ENCODE results near the gene HLA-DPB1.
A peak's percentile ranks its signal among the peaks of the same experiment; 100 is the strongest.

The HLA-DPB1 gene

DNA sequence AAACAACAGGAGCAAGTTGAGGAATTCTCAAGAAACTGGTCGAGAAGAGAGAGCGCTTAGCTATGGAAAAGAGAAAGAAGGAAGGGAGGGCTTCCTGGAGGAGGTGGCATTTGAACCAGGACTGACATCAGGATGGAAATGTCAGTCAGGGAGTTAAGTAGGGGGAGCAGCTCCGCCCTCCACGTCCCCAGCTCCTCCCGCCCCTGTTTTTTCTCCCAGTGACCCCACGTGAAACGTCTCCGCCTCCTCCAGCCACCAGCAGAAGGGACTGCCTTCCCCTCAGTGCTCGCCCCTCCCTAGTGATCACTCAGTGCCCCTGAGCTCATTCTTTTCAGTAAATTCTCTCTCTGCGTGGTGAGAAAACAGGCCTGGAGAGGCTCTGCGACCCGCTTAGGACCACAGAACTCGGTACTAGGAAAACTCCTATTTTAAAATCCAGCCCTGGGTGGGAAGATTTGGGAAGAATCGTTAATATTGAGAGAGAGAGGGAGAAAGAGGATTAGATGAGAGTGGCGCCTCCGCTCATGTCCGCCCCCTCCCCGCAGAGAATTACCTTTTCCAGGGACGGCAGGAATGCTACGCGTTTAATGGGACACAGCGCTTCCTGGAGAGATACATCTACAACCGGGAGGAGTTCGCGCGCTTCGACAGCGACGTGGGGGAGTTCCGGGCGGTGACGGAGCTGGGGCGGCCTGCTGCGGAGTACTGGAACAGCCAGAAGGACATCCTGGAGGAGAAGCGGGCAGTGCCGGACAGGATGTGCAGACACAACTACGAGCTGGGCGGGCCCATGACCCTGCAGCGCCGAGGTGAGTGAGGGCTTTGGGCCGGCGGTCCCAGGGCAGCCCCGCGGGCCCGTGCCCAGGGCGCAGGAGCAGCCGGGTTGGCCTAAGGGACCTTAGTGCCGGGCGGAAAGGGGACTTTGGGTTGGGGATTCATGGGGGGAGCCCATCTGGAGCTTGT, 4.6 kb downstream of the HLA-DPB1 start:
- no peak for TF ChIP-seq CREB1 (IDR thresholded peaks at IDR 0.05; ENCODE audit: low read depth)
- no peak for TF ChIP-seq EP300 (IDR thresholded peaks at IDR 0.05; ENCODE audit: borderline replicate concordance)
- no peak for TF ChIP-seq EGR1 (IDR thresholded peaks at IDR 0.05)
- TF ChIP-seq CEBPB (IDR thresholded peaks at IDR 0.05), result no peak
- TF ChIP-seq TAF1 (IDR thresholded peaks at IDR 0.05; ENCODE audit: low read depth), result no peak
- TF ChIP-seq, protein P1, sequence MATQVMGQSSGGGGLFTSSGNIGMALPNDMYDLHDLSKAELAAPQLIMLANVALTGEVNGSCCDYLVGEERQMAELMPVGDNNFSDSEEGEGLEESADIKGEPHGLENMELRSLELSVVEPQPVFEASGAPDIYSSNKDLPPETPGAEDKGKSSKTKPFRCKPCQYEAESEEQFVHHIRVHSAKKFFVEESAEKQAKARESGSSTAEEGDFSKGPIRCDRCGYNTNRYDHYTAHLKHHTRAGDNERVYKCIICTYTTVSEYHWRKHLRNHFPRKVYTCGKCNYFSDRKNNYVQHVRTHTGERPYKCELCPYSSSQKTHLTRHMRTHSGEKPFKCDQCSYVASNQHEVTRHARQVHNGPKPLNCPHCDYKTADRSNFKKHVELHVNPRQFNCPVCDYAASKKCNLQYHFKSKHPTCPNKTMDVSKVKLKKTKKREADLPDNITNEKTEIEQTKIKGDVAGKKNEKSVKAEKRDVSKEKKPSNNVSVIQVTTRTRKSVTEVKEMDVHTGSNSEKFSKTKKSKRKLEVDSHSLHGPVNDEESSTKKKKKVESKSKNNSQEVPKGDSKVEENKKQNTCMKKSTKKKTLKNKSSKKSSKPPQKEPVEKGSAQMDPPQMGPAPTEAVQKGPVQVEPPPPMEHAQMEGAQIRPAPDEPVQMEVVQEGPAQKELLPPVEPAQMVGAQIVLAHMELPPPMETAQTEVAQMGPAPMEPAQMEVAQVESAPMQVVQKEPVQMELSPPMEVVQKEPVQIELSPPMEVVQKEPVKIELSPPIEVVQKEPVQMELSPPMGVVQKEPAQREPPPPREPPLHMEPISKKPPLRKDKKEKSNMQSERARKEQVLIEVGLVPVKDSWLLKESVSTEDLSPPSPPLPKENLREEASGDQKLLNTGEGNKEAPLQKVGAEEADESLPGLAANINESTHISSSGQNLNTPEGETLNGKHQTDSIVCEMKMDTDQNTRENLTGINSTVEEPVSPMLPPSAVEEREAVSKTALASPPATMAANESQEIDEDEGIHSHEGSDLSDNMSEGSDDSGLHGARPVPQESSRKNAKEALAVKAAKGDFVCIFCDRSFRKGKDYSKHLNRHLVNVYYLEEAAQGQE (IDR thresholded peaks at IDR 0.05; ENCODE audit: low read depth), result no peak
- no peak for TF ChIP-seq TEAD4 (IDR thresholded peaks at IDR 0.05)
- TF ChIP-seq, protein P2, sequence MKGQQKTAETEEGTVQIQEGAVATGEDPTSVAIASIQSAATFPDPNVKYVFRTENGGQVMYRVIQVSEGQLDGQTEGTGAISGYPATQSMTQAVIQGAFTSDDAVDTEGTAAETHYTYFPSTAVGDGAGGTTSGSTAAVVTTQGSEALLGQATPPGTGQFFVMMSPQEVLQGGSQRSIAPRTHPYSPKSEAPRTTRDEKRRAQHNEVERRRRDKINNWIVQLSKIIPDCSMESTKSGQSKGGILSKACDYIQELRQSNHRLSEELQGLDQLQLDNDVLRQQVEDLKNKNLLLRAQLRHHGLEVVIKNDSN (IDR thresholded peaks at IDR 0.05), result no peak

DNA sequence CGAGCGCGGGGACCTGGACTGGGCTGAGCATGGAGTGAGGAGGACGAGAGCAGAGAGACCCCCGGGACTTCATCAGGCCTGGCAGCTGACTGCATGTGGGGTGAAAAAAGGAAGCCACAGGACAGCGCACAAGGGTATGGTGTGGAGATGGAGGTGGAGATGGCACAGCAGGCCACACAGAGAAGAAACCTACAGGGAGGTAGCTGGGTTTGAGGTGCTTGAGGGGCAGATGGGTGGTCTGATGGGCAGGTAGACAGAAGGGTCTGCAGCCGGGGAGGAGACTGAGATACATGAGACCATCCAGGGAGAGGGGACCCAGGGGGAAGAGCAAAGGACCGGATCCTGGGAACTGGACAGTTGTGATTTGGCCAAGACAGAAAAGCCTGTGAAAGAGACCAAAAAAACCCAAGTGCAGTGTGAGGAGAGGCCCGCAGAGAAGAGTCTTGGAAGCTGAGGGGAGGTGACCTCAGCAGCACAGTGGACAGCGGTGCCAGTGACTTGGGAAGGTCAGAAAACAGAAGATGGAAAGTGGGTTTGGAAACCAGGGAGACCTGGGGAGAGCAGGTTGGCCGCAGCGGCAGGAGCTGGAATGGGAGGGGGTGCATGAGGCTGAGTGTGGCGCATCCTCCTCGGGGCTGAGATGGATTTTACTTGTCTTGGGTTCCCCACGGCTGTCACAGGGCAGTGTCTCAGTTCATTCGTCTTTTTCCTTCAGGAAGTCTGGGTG, 5.5 kb downstream of the HLA-DPB1 start:
- TF ChIP-seq TCF12 (IDR thresholded peaks at IDR 0.05; ENCODE audit: low read depth) (no peak), TEAD4 (IDR thresholded peaks at IDR 0.05) (no peak)
- TF ChIP-seq, protein P1 (IDR thresholded peaks at IDR 0.05; ENCODE audit: low read depth), result no peak

GRCh38 chr6:33082702-33083101, 6.9 kb downstream of the HLA-DPB1 start:
- TF ChIP-seq NFIC (IDR thresholded peaks at IDR 0.05) (no peak), RAD21 (IDR thresholded peaks at IDR 0.05; ENCODE audit: low read depth) (peak; percentile 57)

DNA sequence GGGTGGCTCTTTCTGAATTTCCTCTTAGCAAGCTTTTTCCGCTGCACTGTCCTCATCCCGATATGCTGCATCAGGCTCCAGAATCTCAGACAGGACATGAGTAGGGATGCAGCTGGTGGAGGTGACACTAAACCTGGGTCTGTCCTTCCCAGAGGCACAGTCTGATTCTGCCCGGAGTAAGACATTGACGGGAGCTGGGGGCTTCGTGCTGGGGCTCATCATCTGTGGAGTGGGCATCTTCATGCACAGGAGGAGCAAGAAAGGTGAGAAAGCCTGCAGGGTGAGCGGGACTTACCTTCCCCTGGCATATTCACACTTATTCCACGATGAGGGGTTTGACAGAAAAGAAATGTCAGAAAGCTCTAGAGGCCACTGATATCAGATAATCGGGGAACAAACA, 9.8 kb downstream of the HLA-DPB1 start:
- no peak for TF ChIP-seq ZBTB7A (IDR thresholded peaks at IDR 0.05; ENCODE audit: low read depth)
- TF ChIP-seq YY1 (IDR thresholded peaks at IDR 0.05; ENCODE audit: low read depth), result no peak
- no peak for TF ChIP-seq CEBPB (IDR thresholded peaks at IDR 0.05)
- TF ChIP-seq CREB1 (IDR thresholded peaks at IDR 0.05; ENCODE audit: low read depth), result no peak
- TF ChIP-seq, protein P1 (IDR thresholded peaks at IDR 0.05; ENCODE audit: low read depth), result no peak
- no peak for TF ChIP-seq RAD21 (IDR thresholded peaks at IDR 0.05; ENCODE audit: low read depth)
- TF ChIP-seq EGR1 (IDR thresholded peaks at IDR 0.05), result no peak
- TF ChIP-seq EP300 (IDR thresholded peaks at IDR 0.05; ENCODE audit: borderline replicate concordance), result no peak
- no peak for TF ChIP-seq MAX (IDR thresholded peaks at IDR 0.05)
- TF ChIP-seq TCF12 (IDR thresholded peaks at IDR 0.05; ENCODE audit: low read depth), result no peak
- TF ChIP-seq TAF1 (IDR thresholded peaks at IDR 0.05; ENCODE audit: low read depth), result no peak
- TF ChIP-seq FOXM1 (IDR thresholded peaks at IDR 0.05; ENCODE audit: borderline replicate concordance, low read depth), result no peak
- TF ChIP-seq, protein P2 (IDR thresholded peaks at IDR 0.05), result no peak
